H1 (cell line): ENCODE data around the gene DTX3. TPM values are rescaled to one million over a fixed set of nuclear protein-coding genes. Genes with fewer than 3 reads are reported as not detected.

ENCODE experiments used
- CTCF ChIA-PET: fragments of 300-600 bp; sonication (Branson Sonifier 250); formaldehyde crosslinking; loops from one replicate; lab custom pipeline; 2021; ENCODE audit not compliant: partially characterized antibody; lab: Charles Lee
- POLR2A ChIA-PET: fragments of 300-600 bp; sonication (Branson Sonifier 250); formaldehyde crosslinking; loops from one replicate; lab custom pipeline; 2021; ENCODE audit warnings: inconsistent platforms; ENCODE audit not compliant: partially characterized antibody; lab: Charles Lee
- DNase-seq, 2 experiments: peaks; one replicate each; pipeline versions ENCODE4 v3.0.0 to v3.0.0-alpha.2; 2010 to 2022; ENCODE audit warnings: low spot score in 2 of 2, low read depth in 1 of 2, mixed read lengths in 1 of 2
- FAIRE-seq: peaks from 2 replicates; lab custom pipeline; 2011; peaks lifted over from hg19 to GRCh38; lab: Jason Lieb, UNC
- H2AFZ ChIP-seq: 2 replicates; pipeline ENCODE4 v1.8.1; 2012; ENCODE audit warnings: low read length, inconsistent platforms
- H2AK5ac ChIP-seq: 2 replicates; pipeline ENCODE4 v1.6.1; 2013; ENCODE audit warnings: low read depth, low read length
- H2BK120ac ChIP-seq: replicated peaks from 2 replicates; pipeline ENCODE3; 2013; ENCODE audit warnings: low read depth, low read length, inconsistent platforms
- H2BK12ac ChIP-seq: 2 replicates; pipeline ENCODE4 v1.6.1; 2013; ENCODE audit warnings: low read depth, low read length
- H2BK15ac ChIP-seq: 2 replicates; pipeline ENCODE4 v1.6.1; 2013; ENCODE audit warnings: low read length
- H2BK20ac ChIP-seq: 2 replicates; pipeline ENCODE4 v1.6.1; 2013; ENCODE audit warnings: low read length
- H2BK5ac ChIP-seq: 2 replicates; pipeline ENCODE4 v1.6.1; 2013; ENCODE audit warnings: low read depth, low read length
- H3K14ac ChIP-seq: 2 replicates; pipeline ENCODE4 v1.6.1; 2013; ENCODE audit warnings: inconsistent platforms; ENCODE audit not compliant: insufficient read length
- H3K18ac ChIP-seq: 2 replicates; pipeline ENCODE4 v1.6.1; 2013; ENCODE audit warnings: low read length; ENCODE audit errors: extremely low read depth
- H3K23ac ChIP-seq: 2 replicates; pipeline ENCODE4 v1.6.1; 2013; ENCODE audit warnings: inconsistent platforms; ENCODE audit not compliant: insufficient read length
- H3K23me2 ChIP-seq: 2 replicates; pipeline ENCODE4 v1.6.1; 2013; ENCODE audit warnings: low read depth, low read length
- H3K27ac ChIP-seq: 2 replicates; pipeline ENCODE4 v1.6.1; 2011; ENCODE audit warnings: low read depth, low read length, inconsistent platforms
- H3K27me3 ChIP-seq, 4 experiments: replicated peaks in 1 of 4; 1 replicate in 1 of 4; 2 replicates in 3 of 4; pipeline versions ENCODE4 v1.6.1 to v1.8.1; 2011 to 2013; ENCODE audit warnings: low read length in 3 of 4, mild to moderate bottlenecking in 3 of 4, inconsistent platforms in 2 of 4, mixed read lengths in 2 of 4, moderate library complexity in 1 of 4; ENCODE audit not compliant: control insufficient read depth in 3 of 4, insufficient read depth in 3 of 4; ENCODE audit errors: extremely low read depth in 1 of 4
- H3K36me3 ChIP-seq, 4 experiments: 2 replicates each; pipeline versions ENCODE4 v1.6.1 to v1.8.1; 2011 to 2013; ENCODE audit warnings: mild to moderate bottlenecking in 4 of 4, low read length in 3 of 4, moderate library complexity in 2 of 4, control low read depth in 1 of 4, inconsistent platforms in 1 of 4; ENCODE audit not compliant: insufficient read depth in 4 of 4, control insufficient read depth in 2 of 4
- H3K4ac ChIP-seq: replicated peaks from 2 replicates; pipeline ENCODE3; 2013; ENCODE audit warnings: low read length, low read depth, mixed read lengths, inconsistent platforms; ENCODE audit not compliant: insufficient read length
- H3K4me1 ChIP-seq, 4 experiments: replicated peaks in 1 of 4; 1 replicate in 1 of 4; 2 replicates in 3 of 4; pipeline versions ENCODE4 v1.6.1 to v1.8.1; 2011 to 2013; ENCODE audit warnings: low read length in 3 of 4, inconsistent platforms in 2 of 4, mixed read lengths in 1 of 4; ENCODE audit not compliant: insufficient read depth in 4 of 4, control insufficient read depth in 3 of 4
- H3K4me2 ChIP-seq, 2 experiments: 2 replicates each; pipeline versions ENCODE4 v1.6.1 to v1.8.1; 2011 to 2013; ENCODE audit warnings: low read depth in 2 of 2, low read length in 2 of 2, control low read depth in 1 of 2, inconsistent platforms in 1 of 2, mild to moderate bottlenecking in 1 of 2; ENCODE audit not compliant: insufficient read depth in 1 of 2
- H3K4me3 ChIP-seq, 4 experiments: fragments of 200-600, 300-600 bp in 1 of 4; sonication (generic), shearing (Covaris generic), sonication (Bioruptor Twin) in 1 of 4; 2 replicates each; pipeline versions ENCODE4 v1.5.1 to v1.8.1; 2011 to 2016; ENCODE audit warnings: low read length in 4 of 4, low read depth in 3 of 4, control low read depth in 2 of 4, inconsistent platforms in 2 of 4, mild to moderate bottlenecking in 2 of 4, mixed read lengths in 1 of 4, moderate library complexity in 1 of 4; ENCODE audit not compliant: insufficient read depth in 2 of 4; ENCODE audit errors: extremely low read depth in 1 of 4
- H3K56ac ChIP-seq: replicated peaks from 2 replicates; pipeline ENCODE3; 2013; ENCODE audit warnings: low read depth, mild to moderate bottlenecking, mixed read lengths, low read length, inconsistent platforms; ENCODE audit not compliant: insufficient read length
- H3K79me1 ChIP-seq: 2 replicates; pipeline ENCODE4 v1.6.1; 2013; ENCODE audit warnings: low read depth, low read length, control low read depth
- H3K79me2 ChIP-seq, 2 experiments: 2 replicates each; pipeline versions ENCODE4 v1.6.1 to v1.8.1; 2012 to 2013; ENCODE audit warnings: low read length in 2 of 2, mild to moderate bottlenecking in 2 of 2, inconsistent platforms in 1 of 2; ENCODE audit not compliant: insufficient read depth in 2 of 2, control insufficient read depth in 1 of 2
- H3K9ac ChIP-seq, 4 experiments: replicated peaks in 1 of 4; 1 replicate in 1 of 4; 2 replicates in 3 of 4; pipeline versions ENCODE4 v1.6.1 to v1.8.1; 2011 to 2013; ENCODE audit warnings: low read depth in 3 of 4, low read length in 3 of 4, control low read depth in 2 of 4, mild to moderate bottlenecking in 2 of 4, moderate library complexity in 2 of 4, inconsistent platforms in 1 of 4; ENCODE audit errors: extremely low read depth in 1 of 4
- H3K9me3 ChIP-seq, 2 experiments: 2 replicates each; pipeline versions ENCODE4 v1.6.1 to v1.8.1; 2012 to 2013; ENCODE audit warnings: mild to moderate bottlenecking in 2 of 2, moderate library complexity in 2 of 2, control low read depth in 1 of 2, inconsistent platforms in 1 of 2, low read depth in 1 of 2, low read length in 1 of 2, mixed read lengths in 1 of 2; ENCODE audit not compliant: insufficient read depth in 2 of 2
- H4K20me1 ChIP-seq, 2 experiments: replicated peaks in 1 of 2; 2 replicates each; pipeline versions ENCODE3 to v1.8.1; 2011 to 2013; ENCODE audit warnings: inconsistent platforms in 2 of 2, low read length in 2 of 2, mild to moderate bottlenecking in 1 of 2; ENCODE audit not compliant: insufficient read depth in 2 of 2, control insufficient read depth in 1 of 2
- H4K5ac ChIP-seq: 2 replicates; pipeline ENCODE4 v1.6.1; 2013; ENCODE audit warnings: low read length, low read depth, mixed read lengths, inconsistent platforms; ENCODE audit not compliant: insufficient read length
- H4K8ac ChIP-seq: 2 replicates; pipeline ENCODE4 v1.8.0; 2013; ENCODE audit warnings: mild to moderate bottlenecking, moderate library complexity, low read length, inconsistent platforms; ENCODE audit not compliant: insufficient read depth; ENCODE audit errors: extremely low read depth
- H4K91ac ChIP-seq: replicated peaks from 2 replicates; pipeline ENCODE3; 2013; ENCODE audit warnings: low read length, mixed read lengths, inconsistent platforms; ENCODE audit not compliant: insufficient read length
- GTF2F1 ChIP-seq: IDR thresholded peaks from 2 replicates; pipeline ENCODE4 v1.6.1; 2012; ENCODE audit warnings: low read depth, low read length, improper control_type of control experiment, borderline replicate concordance
- HDAC2 ChIP-seq, 2 experiments: fragments of 300-600 bp in 1 of 2; sonication (generic) in 1 of 2; IDR thresholded peaks; 2 replicates each; pipeline ENCODE4 v1.6.1; 2011 to 2012; ENCODE audit warnings: low read depth in 2 of 2, low read length in 2 of 2, mild to moderate bottlenecking in 2 of 2, moderate library complexity in 2 of 2, borderline replicate concordance in 1 of 2, inconsistent platforms in 1 of 2
- RAD21 ChIP-seq, 2 experiments: IDR thresholded peaks in 1 of 2; conservative IDR thresholded peaks in 1 of 2; 2 replicates each; pipeline ENCODE4 v1.6.1; 2011; ENCODE audit warnings: low read depth in 2 of 2, low read length in 2 of 2, improper control_type of control experiment in 1 of 2, inconsistent platforms in 1 of 2, mild to moderate bottlenecking in 1 of 2, moderate library complexity in 1 of 2
- RXRA ChIP-seq: IDR thresholded peaks from 2 replicates; pipeline ENCODE4 v1.6.1; 2011; ENCODE audit warnings: low read depth, mild to moderate bottlenecking, low read length, moderate library complexity; ENCODE audit not compliant: insufficient read depth
- SP2 ChIP-seq: IDR thresholded peaks from 2 replicates; pipeline ENCODE4 v1.6.1; 2012; ENCODE audit warnings: mild to moderate bottlenecking, low read length, inconsistent platforms
- WGBS, 2 experiments: shearing (Covaris generic) in 1 of 2; methylation state at CpG; one replicate each; pipeline versions ENCODE4 v1.1.6 to v1.1.7; 2013 to 2015; ENCODE audit warnings: low lambda C conversion rate in 2 of 2, mixed read lengths in 2 of 2, inconsistent platforms in 1 of 2, low coverage in 1 of 2, missing lambda C conversion rate in 1 of 2; ENCODE audit not compliant: insufficient replicate concordance in 2 of 2, insufficient coverage in 1 of 2, insufficient read length in 1 of 2; ENCODE audit errors: extremely low coverage in 1 of 2, missing lambda C conversion rate in 1 of 2; 5-methylcytosine and 5-hydroxymethylcytosine counted together
- polyA plus RNA-seq, 7 experiments: library from polyadenylated mRNA; depleted of rRNA in 3 of 7; stranded (reverse) in 5 of 7; unstranded in 2 of 7; fragments of >200 nt in 5 of 7; fragments of 200-250 nt in 2 of 7; gene quantifications; 1 replicate in 5 of 7; 2 replicates in 1 of 7; 4 replicates in 1 of 7; pipeline versions ENCODE4 v1.2.1 to v1.2.3, GENCODE V29; 2011 to 2013; ENCODE audit warnings: missing spikeins in 2 of 7, mixed read lengths in 2 of 7
- total RNA-seq: library from RNA; stranded (reverse); fragmentation: NEBNext Ultra II Directional; extraction: Animal tissue kit (Norgen Biotek cat#: 25700); gene quantifications from 2 replicates; pipeline ENCODE4 v1.2.1, GENCODE V29; 2021
- TF ChIP-seq, protein P1 (sequence below): IDR thresholded peaks from 2 replicates; pipeline ENCODE4 v1.6.1; 2012; ENCODE audit warnings: inconsistent platforms

DTX3 gene
- total and polyA plus RNA-seq, 2 of the 8 experiments (the other 6 are each of a cell fraction or from before 2014, with no cell fraction given) = 41.8 to 92.5 TPM

- Histone ChIP-seq H2BK120ac (no peak overlapping the region), H3K4me3 (peak overlapping the region; percentile 43 to 83 (median 54)), H3K9ac (no peak overlapping the region), H3K4me2 (peak overlapping the region; percentile 44 to 91), H3K56ac (no peak overlapping the region), H2BK5ac (no peak overlapping the region), H3K79me2 (no peaks in the 10 kb centered on the region), H3K9me3 (no peaks in the 10 kb centered on the region), H4K5ac (no peak overlapping the region), H4K20me1 (peaks cover 2 to 10% of the 10 kb centered on the region in 2 experiments), H3K27me3 (peaks cover 55 to 74% (median 68%) of the 10 kb centered on the region in 4 experiments), H3K36me3 (no peaks in the 10 kb centered on the region; a peak in 1 of 8 replicates), H3K23ac (no peak overlapping the region), H3K4ac (no peak overlapping the region), H2AK5ac (no peak overlapping the region), H2BK20ac (no peak overlapping the region), H2AFZ (no peak overlapping the region; the same call in 1 of the 2 replicates), H3K4me1 (peaks cover 0 to 17% (median 13%) of the 10 kb centered on the region in 4 experiments; a peak in 6 of 7 replicates), H2BK15ac (no peak overlapping the region), H4K8ac (peak overlapping the region; percentile 64; the same call in 1 of the 2 replicates), H3K23me2 (peaks cover 7% of the 10 kb centered on the region; the same call in 1 of the 2 replicates), H3K14ac (no peak overlapping the region), H3K27ac (no peak overlapping the region), H4K91ac (no peak overlapping the region), H3K18ac (peak overlapping the region; percentile 48), H3K79me1 (no peaks in the 10 kb centered on the region), H2BK12ac (no peak overlapping the region)
- WGBS, 2 experiments = 4% methylated on average over 26 of the region's 67 CpGs; no CpG with 5 or more reads in 1 of the 2 experiments
- ChIA-PET CTCF (interaction anchor here (0.6 to 9.9 kb wide), 27 partner anchors 10 to 1707 kb away, joined by 3 to 88 read pairs (median 5); partner anchors contain the start of genes ARHGEF25, OS9 and PIP4K2C), POLR2A (interaction anchor here (0.8 to 1.4 kb wide), 5 partner anchors 10 to 103 kb away, joined by 3 to 4 read pairs (median 4); no protein-coding TSS in a partner anchor)
- no peak for FAIRE-seq
- peak in 1 of 2 experiments; percentile 85 for DNase-seq
- TF ChIP-seq, protein P1, sequence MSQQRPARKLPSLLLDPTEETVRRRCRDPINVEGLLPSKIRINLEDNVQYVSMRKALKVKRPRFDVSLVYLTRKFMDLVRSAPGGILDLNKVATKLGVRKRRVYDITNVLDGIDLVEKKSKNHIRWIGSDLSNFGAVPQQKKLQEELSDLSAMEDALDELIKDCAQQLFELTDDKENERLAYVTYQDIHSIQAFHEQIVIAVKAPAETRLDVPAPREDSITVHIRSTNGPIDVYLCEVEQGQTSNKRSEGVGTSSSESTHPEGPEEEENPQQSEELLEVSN = no peak
- TF ChIP-seq GTF2F1 = no peak
- no peak for TF ChIP-seq HDAC2 (IDR thresholded peaks at IDR 0.05; ENCODE audit: borderline replicate concordance in 1 of 2, low read depth in 2 of 2, low read length in 2 of 2)
- no peak for TF ChIP-seq RAD21 (IDR thresholded peaks at IDR 0.05 in 1 of 2, conservative IDR thresholded peaks at IDR 0.05 in 1 of 2; ENCODE audit: low read depth in 2 of 2, low read length in 2 of 2)
- TF ChIP-seq RXRA = no peak
- no peak for TF ChIP-seq SP2
Observed at GRCh38 chr12:57632073-57632957, 27.7 kb downstream of the DTX3 start.
